NCI-H2107 (cell line): ENCODE measurements around the gene KLHDC9.
"Not testable (repeated sequence)": the region's sequence is repeated elsewhere in the genome, so short reads cannot be mapped to it uniquely, and the experiment has no call there.

Source experiments
- DNase-seq: peaks from one replicate; lab custom pipeline; 2025; lab: John Stamatoyannopoulos, UW

KLHDC9 gene

GRCh38 chr1:161096530-161096929 is 1.6 kb upstream of the KLHDC9 start:
- DNase-seq, result no peak

DNA sequence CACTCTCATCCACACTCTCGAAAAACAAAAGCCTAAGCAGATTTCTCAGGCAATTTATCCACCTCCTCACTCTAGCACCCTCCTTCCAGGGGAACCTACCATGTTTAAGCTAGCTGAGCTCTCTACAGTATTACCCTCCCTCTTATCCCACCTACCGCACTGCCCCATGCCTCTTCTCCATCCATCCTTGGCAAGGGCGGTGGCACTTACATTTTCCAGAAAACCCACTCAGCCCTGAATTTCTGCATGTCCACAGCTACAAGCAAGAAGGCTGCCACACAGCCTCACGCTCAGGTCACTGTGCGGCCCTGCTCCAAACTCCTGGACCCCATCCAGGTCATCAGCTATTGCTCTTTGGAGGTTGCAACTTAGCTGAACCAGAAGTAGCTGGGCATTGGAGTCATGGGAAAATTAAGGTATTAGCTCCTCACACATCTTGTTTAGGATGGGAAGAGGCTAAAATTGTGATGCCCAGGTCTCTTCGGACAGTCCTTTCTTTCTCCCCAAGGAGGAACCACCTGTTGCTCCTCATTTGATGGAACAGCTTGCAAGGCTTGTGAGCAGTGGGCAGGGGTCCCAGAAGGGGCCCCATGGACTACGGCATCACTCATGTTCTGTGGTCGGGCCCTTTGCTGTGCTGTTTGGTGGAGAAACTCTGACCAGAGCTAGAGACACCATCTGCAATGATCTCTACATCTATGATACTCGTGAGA is 1.1 kb downstream of the KLHDC9 start:
- DNase-seq, result no peak

DNA sequence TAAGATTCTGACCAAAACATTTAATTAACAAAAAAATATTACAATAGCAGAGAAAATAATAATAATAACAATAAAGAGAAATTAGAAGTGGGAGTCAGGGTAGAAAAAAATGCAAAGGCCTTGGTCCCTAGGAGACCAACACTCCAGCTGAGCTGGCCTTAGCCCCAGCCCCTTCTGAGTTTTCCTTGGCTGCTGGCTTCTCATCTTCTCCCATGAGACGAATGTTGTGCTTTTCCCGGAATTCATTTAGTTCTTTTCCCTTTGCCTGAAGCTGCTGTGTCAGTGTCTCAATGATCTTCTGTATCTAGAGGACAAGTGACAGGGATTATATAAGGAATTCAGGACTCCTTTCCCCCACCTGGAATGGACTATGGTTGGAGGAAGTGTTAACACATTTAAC is 2.4 kb downstream of the KLHDC9 start:
- no peak for DNase-seq

DNA sequence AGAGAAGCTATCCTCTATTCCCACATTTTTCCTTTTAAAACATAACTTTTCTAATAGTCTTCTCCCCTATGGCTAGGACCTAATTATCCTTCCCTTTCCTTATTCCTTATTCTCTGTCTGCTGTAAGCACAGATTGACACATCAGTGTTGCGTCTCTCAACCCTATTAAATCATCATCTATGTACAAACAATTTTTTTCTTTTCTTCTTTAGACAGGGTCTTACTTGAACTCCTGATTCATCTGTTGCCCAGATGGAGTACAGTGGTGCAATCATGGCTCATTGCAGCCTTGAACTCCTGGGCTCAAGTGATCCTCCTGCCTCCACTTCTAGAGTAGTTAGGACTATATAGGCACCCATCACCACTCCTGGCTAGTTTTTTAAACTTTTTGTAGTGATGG is 8.3 kb downstream of the KLHDC9 start:
- DNase-seq, result no peak

DNA sequence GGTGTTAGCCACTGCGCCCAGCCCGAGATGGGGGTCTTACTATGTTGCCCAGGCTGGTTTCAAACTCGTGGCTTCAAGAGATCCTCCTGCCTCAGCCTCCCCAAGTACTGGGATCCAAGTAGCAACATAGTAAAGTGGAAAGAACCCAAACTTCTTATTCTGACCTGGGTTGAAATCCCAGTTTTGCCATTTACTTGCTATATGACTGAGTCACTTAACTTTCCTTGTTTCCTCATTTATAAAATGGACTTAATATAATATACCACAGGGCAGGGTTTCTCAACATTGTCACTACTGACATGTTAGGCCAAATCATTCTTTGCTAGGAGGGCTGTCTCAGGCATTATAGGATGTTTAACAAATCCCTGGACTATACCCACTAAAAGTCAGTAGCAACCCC is 13.0 kb downstream of the KLHDC9 start:
- DNase-seq, result no peak

DNA sequence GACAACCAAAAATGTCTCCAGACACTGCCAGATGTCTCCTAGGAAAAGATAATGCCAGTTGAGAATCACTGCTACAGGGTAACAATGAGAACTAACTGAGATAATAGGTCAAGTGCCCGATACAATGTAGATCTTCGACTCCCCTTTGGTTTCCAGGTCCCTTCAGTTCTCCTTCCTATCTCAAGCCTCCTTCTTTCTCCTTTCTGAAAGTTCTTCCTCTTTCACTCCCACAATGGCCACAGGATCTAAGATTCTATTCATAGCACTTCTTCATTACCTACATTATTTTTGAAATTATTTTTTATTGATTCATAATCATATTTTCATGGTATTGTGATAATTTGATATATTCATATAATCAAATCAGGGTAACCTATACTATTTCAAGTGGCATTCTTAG is 13.4 kb downstream of the KLHDC9 start:
- no peak for DNase-seq

GRCh38 chr1:161113915-161114314 is 15.8 kb downstream of the KLHDC9 start:
- no peak for DNase-seq

DNA sequence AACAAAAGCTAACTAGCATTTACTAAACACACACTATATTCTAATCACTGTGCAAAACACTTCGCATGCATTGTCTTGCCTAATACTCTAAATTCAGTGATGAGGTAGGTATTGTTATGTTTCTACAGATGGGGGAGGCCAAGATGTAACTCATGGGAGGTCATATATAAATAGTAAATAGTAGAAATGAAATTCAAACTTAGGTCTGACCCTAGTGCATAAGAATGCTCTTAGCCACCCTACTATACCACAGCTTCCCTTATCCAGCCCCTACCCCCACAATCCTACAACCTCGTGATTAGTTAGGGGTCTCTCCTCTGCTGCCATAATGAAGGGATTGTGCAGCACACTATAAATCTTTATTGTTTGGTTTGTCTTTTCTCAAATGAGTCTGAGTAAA is 16.4 kb downstream of the KLHDC9 start:
- DNase-seq, result no peak

DNA sequence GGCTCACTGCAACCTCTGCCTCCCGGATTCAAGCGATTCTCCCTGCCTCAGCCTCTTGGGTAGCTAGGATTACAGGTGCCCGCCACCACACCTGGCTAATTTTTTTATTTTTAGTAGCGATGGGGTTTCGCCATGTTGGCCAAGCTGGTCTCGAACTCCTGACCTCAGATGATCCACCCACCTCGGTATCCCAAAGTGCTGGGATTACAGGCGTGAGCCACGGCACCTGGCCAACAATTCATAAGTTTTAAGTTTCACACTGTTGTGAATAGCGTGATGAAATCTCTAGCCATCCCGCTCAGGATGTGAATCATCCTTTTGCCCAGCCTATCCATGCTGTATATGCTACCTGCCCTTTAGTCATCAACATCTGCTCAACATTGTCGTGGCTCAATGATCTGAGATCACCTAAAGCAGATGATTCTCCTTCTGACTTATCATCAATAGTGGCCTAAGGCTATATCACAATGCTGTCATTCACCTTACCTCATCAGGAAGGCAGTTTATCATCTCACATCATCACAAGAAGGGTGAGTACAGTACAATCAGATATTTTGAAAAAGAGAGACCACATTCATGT is 17.1 kb downstream of the KLHDC9 start:
- DNase-seq, result no peak

DNA sequence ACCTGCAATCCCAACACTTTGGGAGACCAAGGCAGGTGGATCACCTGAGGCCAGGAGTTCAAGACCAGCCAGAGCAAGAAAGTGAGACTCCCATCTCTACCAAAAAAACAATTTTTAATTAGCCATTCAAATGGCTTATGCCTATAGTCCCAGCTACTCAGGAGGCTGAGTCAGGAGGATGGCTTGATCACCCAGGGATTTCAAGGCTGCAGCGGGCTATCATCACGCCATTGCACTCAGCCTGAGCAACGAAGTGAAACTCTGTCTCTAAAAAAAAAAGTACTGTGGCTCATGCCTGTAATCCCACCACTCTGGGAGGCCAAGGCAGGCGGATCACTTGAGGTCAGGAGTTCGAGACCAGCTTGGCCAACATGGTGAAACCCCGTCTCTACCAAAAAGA is 17.8 kb downstream of the KLHDC9 start:
- DNase-seq, result not testable (repeated sequence)

DNA sequence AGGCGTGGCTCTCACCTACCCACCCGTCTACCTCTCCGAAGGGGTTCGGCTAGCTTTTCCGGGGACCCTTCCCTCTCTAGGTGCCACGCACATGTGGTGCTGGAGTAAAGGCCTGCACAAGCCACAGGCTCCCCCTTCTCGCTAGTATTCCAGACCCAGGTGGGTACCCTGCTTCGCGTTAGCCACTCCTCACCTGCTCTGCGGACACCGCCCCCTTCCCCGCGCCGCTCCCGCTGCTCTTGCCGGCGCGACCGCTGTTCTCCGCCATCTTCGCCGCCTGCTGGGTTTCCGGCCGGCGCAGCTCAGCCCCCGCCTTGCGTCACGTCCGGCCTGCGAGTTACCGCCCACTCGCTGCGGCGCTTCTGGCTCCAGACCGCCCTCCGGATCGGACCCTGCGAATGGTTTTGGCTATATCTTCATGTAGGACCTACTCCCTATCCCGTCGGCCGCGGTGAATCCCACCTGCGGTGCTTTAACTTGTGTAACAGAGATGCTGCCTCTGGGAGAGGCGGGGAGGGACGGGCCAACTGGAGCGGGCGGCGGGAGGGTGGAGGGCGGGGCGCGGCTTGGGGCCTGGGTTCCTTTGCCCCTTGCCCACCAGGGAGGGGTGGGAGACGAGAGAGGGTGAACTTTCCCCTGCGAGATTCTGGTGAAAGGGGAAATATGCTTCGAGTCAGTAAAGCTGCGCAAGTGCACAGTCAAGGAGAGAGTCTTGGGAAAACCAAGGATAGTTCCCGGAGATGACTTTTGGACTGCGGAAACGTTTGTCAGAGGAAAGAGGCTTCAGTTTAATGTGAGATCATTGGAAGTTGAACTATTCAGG is 19.8 kb downstream of the KLHDC9 start, which contains the start of the genes NIT1 and PFDN2:
Gene NIT1, plus strand, starts transcription at position 347 of the 823 bp plus-strand sequence. Its CDS starts 72 bp downstream, at position 419.
Gene PFDN2, minus strand, starts transcription at position 279 of the 823 bp plus-strand sequence. Its CDS starts 11 bp downstream, at position 268.
- peak; percentile 71 for DNase-seq

DNA sequence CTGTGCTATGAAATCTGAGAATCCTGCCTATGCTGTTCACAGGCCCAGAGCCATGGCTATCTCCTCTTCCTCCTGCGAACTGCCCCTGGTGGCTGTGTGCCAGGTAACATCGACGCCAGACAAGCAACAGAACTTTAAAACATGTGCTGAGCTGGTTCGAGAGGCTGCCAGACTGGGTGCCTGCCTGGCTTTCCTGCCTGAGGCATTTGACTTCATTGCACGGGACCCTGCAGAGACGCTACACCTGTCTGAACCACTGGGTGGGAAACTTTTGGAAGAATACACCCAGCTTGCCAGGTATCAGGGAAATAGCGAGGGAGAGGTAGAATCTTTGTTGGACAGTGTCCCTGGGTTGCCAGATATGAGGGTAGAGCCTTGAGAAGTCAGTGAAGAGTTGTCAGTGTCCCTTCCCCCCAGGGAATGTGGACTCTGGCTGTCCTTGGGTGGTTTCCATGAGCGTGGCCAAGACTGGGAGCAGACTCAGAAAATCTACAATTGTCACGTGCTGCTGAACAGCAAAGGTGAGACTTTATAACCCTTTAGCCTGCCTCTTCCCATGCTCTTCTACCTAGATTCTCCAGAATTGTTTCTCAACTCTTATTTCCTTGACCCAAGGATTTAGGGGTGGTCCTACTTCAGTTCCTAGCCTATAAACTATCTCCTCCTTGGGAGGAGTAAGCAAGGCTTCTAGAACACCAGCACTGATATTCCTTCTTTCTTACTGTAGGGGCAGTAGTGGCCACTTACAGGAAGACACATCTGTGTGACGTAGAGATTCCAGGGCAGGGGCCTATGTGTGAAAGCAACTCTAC is 21.1 kb downstream of the KLHDC9 start:
- no peak for DNase-seq

GRCh38 chr1:161121042-161121650 is 23.0 kb downstream of the KLHDC9 start:
- no peak for DNase-seq

- DNase-seq, result no peak
These were observed 23.7 kb downstream of the KLHDC9 start for GRCh38 chr1:161121834-161122233.

DNA sequence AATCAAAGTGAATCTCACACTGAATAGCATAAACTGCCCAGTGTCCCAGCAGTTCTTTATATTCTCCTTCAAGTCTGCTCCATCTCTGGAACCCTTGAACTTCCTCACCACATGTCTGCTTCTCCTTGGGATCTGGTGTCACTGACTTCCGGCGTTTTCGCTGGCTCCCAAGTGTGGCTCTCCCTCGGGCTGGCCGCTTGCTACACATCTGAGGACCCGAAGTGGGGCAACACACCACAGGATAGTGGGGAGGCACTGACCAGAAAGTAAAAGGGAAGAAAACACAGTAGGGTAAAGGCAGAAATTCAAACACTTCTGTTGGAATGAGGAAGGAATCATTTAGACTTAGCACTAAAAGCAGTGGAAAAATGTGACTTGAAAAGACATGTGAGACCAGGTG is 24.8 kb downstream of the KLHDC9 start:
- DNase-seq, result no peak

DNA sequence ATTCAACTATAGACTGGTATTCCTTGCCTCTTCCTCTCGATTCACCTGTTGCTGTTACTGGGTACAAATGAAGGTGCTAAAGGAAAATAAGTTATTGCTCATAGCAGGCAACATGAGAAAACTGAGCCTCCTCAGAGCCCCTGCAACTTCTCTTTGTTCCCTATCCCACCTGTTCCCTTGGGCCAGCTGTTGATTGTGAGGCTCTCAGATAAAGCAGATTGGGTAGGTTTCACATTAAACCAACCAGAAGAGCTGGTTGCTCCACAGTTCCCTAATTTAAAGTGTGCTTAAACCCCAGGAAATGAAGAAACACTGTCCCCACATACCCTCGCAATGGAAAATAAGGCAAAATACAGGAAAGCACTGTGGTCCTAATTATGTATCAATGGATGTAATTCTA is 29.5 kb downstream of the KLHDC9 start:
- DNase-seq, result no peak

DNA sequence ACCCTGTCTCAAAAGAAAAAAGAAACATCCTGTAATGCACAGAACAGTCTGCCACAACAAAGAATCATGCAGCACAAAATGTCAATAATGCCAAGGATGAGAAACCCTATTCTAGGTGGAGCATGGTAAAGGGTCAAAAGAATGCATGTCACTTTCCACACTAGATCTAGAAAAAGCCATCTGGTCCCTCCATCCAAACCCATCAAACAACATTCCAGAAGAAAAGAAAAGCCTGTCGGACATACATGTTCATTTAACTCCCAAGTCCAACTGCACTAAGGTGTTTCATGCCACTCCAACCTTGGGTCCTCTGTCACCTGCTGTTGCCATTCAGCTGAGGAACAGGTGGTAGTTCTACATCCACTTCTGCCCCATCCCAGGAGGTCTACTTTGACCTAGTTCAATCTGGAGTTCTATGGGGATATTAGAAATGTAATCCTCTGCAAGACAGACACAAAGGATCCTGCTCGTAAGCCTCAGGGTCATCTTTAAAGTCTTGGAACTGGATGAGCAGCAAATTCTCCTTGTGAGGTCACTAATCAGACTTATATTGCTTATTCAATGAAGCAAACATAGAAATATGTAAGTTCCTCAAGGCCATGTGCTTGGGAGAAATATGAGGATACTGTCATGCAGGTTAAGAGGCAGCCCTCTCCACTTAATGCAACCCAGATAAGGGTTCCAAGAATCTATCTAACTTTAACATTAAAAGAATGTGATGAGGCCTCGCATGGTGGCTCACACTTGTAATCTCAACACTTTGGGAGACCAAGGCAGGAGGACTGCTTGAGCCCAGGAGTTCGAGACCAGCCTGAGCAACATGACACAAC is 30.6 kb downstream of the KLHDC9 start:
- no peak for DNase-seq

DNA sequence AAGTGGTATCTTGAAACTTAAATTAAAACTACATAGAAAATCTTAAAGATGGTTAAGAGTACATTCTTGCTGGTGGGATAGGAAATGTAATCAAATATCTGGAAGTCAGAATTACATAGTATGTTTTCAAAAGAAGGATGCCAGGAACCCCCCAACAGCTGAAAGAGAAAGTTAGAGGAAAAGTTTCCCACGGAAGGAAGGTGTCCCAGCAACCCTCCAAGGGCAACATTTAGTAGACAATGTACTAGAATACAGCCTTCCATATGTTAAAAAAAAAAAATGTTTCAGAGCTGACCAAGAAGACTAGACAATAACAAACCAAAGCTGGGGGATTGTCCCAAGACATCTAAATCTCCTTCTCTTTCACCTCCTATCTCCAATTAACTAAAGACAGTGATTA is 32.1 kb downstream of the KLHDC9 start:
- no peak for DNase-seq

DNA sequence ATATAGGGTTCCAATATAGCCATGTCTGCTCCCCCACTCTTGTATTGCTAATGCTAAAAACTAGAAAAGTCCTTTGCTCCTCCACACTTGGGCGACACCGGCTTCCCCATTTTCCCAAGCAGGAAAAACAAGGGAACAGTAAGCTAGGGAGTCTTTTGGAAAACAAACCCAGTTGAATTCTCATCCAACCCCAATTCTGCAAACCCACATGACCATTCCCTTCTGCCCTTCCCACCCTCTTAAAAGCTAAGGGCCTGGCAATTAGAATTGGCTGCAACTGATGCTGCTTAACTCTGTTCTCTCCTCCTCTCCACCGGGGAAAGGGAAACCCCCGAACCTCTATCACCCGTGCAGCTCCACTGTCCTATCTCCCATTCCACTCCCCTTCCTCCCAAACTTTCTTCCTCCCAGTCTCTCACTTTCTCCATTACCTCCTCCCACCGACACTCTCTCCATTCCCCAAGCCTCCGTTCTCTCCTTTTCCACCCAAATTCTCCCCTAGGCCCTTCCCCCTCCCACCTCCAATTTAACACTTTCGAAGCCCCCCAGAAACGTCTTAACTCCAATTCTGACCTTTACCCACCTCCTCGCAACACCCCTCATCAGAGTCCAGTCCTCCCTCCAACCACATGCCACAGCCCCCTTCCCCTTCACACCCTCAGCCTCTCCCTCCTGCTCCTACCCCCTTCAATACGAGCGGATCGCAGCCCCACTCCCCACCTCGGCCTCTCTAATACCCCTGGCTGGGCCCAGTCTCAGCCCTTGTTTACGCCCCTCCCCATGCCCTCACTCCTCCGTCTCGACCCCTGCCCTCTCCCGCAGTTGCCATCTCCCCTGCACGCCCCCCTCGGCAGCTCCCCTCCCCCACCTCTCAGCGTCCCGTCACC is 33.6 kb downstream of the KLHDC9 start:
- DNase-seq, result no peak
